Measurements from ENCODE around the gene TTC28. TPM values are rescaled to one million over a fixed set of nuclear protein-coding genes. Genes with fewer than 3 reads are reported as not detected.

The TTC28 gene
- total and polyA plus RNA-seq, 2 donors (not counting 3 experiments of a cell fraction or from before 2014, with no cell fraction given) = 16.5 to 51.1 TPM

- dilution Hi-C loops (cut with MboI; ENCODE audit: extremely low pct_ligation_motif_present, low sequenced_read_pairs) = no loop called here
- Histone ChIP-seq H3K4me1 (ENCODE audit: control insufficient read depth, extremely low read depth, insufficient read depth, low read length) (no peaks in the 10 kb centered on the region), H3K36me3 (ENCODE audit: control insufficient read depth in 2 of 2, extremely low read depth in 1 of 2, insufficient read depth in 2 of 2, low read length in 2 of 2) (no peaks in the 10 kb centered on the region), H3K79me2 (ENCODE audit: control insufficient read depth, insufficient read depth, low read length) (no peaks in the 10 kb centered on the region), H3K27ac (ENCODE audit: insufficient read depth, low read depth, low read length) (no peak overlapping the region), H3K27me3 (ENCODE audit: control insufficient read depth in 2 of 2, insufficient read depth in 2 of 2, low read length in 2 of 2) (no peaks in the 10 kb centered on the region), H3K4me3 (replicated peaks in 1 of 3; ENCODE audit: insufficient read depth in 1 of 3, low read depth in 1 of 3, low read length in 3 of 3) (no peak overlapping the region), H3K9me1 (replicated peaks; ENCODE audit: control insufficient read depth, extremely low read depth, insufficient read depth, low read length) (no peaks in the 10 kb centered on the region), H3K9ac (replicated peaks; ENCODE audit: extremely low read depth, insufficient read depth, low read length) (no peak overlapping the region), H2AFZ (ENCODE audit: low read depth, low read length) (no peak overlapping the region), H4K20me1 (replicated peaks; ENCODE audit: control insufficient read depth, extremely low read depth, insufficient read depth, low read length) (peaks cover 11% of the 10 kb centered on the region), H3K4me2 (ENCODE audit: insufficient read depth, low read length) (no peak overlapping the region), H3K9me3 (replicated peaks; ENCODE audit: control insufficient read depth, insufficient read depth, low read length) (no peaks in the 10 kb centered on the region)
- ChIA-PET CTCF (interaction anchor here (1.9 kb wide), 1 partner anchor 16 kb away, joined by 6 read pairs; no protein-coding TSS in a partner anchor), POLR2A (no interaction called here)
- intact Hi-C loops (cut with micrococcal nuclease) = no loop called here
- no peak for TF ChIP-seq CTCF (IDR thresholded peaks at IDR 0.05; ENCODE audit: extremely low read depth in 1 of 2, insufficient read depth in 1 of 2, low read depth in 1 of 2, low read length in 2 of 2)
- TF ChIP-seq MAX (IDR thresholded peaks at IDR 0.05; ENCODE audit: insufficient read depth, insufficient read length) = no peak
- no peak for TF ChIP-seq EZH2 (IDR thresholded peaks at IDR 0.05; ENCODE audit: borderline replicate concordance, low read depth, low read length, severe bottlenecking)
- TF ChIP-seq POLR2AphosphoS5 (IDR thresholded peaks at IDR 0.05; ENCODE audit: insufficient read depth, low read depth, low read length) = no peak
- TF ChIP-seq FOS (IDR thresholded peaks at IDR 0.05; ENCODE audit: borderline replicate concordance, insufficient read depth, low read length) = no peak
- TF ChIP-seq POLR2A (IDR thresholded peaks at IDR 0.05; ENCODE audit: low read depth, low read length) = no peak
- FAIRE-seq = no peak
- no peak for DNase-seq (ENCODE audit: low read depth, low spot score)
- BruUV-seq (replicated peaks) = no TSS peak
Observed at GRCh38 chr22:28357193-28357592, 322.4 kb downstream of the TTC28 start.

Measured in endothelial cell of umbilical vein (primary cell).